ENCODE measurements around the gene CUL3. TPM values are rescaled to one million over a fixed set of nuclear protein-coding genes. Genes with fewer than 3 reads are reported as not detected.

Gene CUL3
- total and polyA plus RNA-seq, 2 of the 8 experiments (the other 6 are each of a cell fraction or from before 2014, with no cell fraction given) = 28.5 to 113 TPM

DNA sequence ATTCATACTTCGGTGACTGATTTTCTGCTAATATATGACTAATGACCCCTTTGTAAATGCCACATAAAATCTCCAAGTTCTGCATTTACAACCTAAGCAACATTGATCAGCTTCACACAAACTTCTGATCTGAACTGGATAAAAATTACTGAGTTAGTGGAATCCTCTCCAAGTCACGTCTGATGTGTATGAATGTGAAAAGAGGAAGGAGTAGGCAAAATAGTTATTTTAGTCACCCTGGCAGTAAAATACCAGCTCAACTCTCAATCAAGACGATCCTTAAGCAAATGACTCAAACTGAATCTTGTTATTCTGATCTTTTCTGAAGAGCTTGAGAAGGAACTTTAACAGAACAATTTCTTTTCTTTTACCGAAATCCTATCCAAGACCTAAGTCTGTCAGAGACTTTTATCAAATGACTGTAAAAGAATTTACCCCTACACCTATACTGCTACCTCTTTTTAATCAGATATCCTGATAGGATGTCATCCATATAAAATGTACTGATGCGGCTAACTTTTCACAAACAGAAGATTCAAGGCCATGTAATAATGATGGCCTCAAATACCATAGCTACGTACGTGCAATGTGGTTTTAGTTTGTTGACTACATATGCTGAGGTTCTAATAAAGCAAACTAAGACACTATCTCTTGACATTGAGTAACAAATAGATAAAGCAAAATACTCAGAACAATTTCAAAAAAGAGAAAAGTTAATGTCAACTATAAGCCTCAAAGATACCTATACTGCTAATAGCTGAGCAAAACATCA is 23.7 kb downstream of the CUL3 start (continued):
- no peak for TF ChIP-seq NRF1 (IDR thresholded peaks at IDR 0.05; ENCODE audit: low read depth, low read length)
- TF ChIP-seq EP300 (IDR thresholded peaks at IDR 0.05; ENCODE audit: borderline replicate concordance in 1 of 2, low read depth in 2 of 2, low read length in 2 of 2) = no peak
- no peak for TF ChIP-seq CBX5 (IDR thresholded peaks at IDR 0.05; ENCODE audit: low read depth, low read length)
- no peak for TF ChIP-seq TBP (IDR thresholded peaks at IDR 0.05; ENCODE audit: low read depth, low read length)
- TF ChIP-seq POLR2AphosphoS5 (IDR thresholded peaks at IDR 0.05; ENCODE audit: low read depth, low read length) = no peak

Data from H1 (cell line).